WTC11 (cell line): ENCODE results near the gene AOAH. TPM values are rescaled to one million over a fixed set of nuclear protein-coding genes. Genes with fewer than 3 reads are reported as not detected.

Source experiments
- ATAC-seq: fragments of 200-7000 bp; cut with Tn5 transposase; 2 replicates; pipeline ENCODE4 v1.10.0; 2021; ENCODE audit warnings: mild to moderate bottlenecking, moderate library complexity
- CTCF ChIA-PET: fragments of 300-600 bp; sonication (Branson Sonifier 250); formaldehyde crosslinking; loops from one replicate; lab custom pipeline; 2021; ENCODE audit warnings: antibody characterized with exemption; lab: Charles Lee
- POLR2A ChIA-PET: fragments of 350-600 bp; sonication (Branson Sonifier 250); formaldehyde crosslinking; loops from one replicate; lab custom pipeline; 2021; ENCODE audit warnings: antibody characterized with exemption; lab: Charles Lee
- DNase-seq: peaks from one replicate; pipeline ENCODE4 v3.0.0; 2021; ENCODE audit warnings: low spot score
- H3K27ac Mint-ChIP-seq: 2 replicates; pipeline ENCODE4 v1.8.0; 2021; ENCODE audit warnings: mixed read lengths
- H3K27me3 Mint-ChIP-seq: 2 replicates; pipeline ENCODE4 v1.8.0; 2021; ENCODE audit warnings: low read depth, mild to moderate bottlenecking, moderate library complexity, mixed read lengths
- H3K36me3 Mint-ChIP-seq: 2 replicates; pipeline ENCODE4 v1.8.0; 2021; ENCODE audit warnings: mixed read lengths
- H3K4me1 Mint-ChIP-seq: 2 replicates; pipeline ENCODE4 v1.8.0; 2022; ENCODE audit warnings: mixed read lengths
- H3K4me3 Mint-ChIP-seq: 2 replicates; pipeline ENCODE4 v1.8.0; 2021; ENCODE audit warnings: mild to moderate bottlenecking, moderate library complexity, mixed read lengths
- H3K9me3 Mint-ChIP-seq: 2 replicates; pipeline ENCODE4 v1.8.0; 2021; ENCODE audit warnings: mixed read lengths
- ATF1 ChIP-seq: sonication (generic); formaldehyde crosslinking; IDR thresholded peaks from 2 replicates; pipeline ENCODE4 v1.8.1; 2023; ENCODE audit warnings: mild to moderate bottlenecking, moderate library complexity, missing genetic modification reagents
- EMX1 ChIP-seq: fragments of 250-450 bp; sonication (Bioruptor Pico); IDR thresholded peaks from 2 replicates; pipeline ENCODE4 v1.8.0; 2021; ENCODE audit warnings: mild to moderate bottlenecking
- ETV6 ChIP-seq: sonication (generic); formaldehyde crosslinking; IDR thresholded peaks from 2 replicates; pipeline ENCODE4 v1.8.1; 2022; ENCODE audit warnings: mild to moderate bottlenecking, missing genetic modification reagents
- FOXK1 ChIP-seq: sonication (generic); formaldehyde crosslinking; IDR thresholded peaks from 2 replicates; pipeline ENCODE4 v1.8.0; 2022; ENCODE audit warnings: mild to moderate bottlenecking, moderate library complexity, missing genetic modification reagents
- HMGA2 ChIP-seq: fragments of 250-450 bp; sonication (Bioruptor Pico); IDR thresholded peaks from 2 replicates; pipeline ENCODE4 v1.4.0; 2021; ENCODE audit warnings: mild to moderate bottlenecking, moderate library complexity
- MXD4 ChIP-seq: fragments of 250-450 bp; sonication (Bioruptor Pico); IDR thresholded peaks from 2 replicates; pipeline ENCODE4 v1.8.0; 2021; ENCODE audit warnings: mild to moderate bottlenecking, moderate library complexity, borderline replicate concordance
- NFE2L1 ChIP-seq: sonication (generic); formaldehyde crosslinking; IDR thresholded peaks from 2 replicates; pipeline ENCODE4 v1.8.1; 2023; ENCODE audit warnings: missing genetic modification reagents
- NR2C2 ChIP-seq: sonication (generic); formaldehyde crosslinking; IDR thresholded peaks from 2 replicates; pipeline ENCODE4 v1.8.0; 2022; ENCODE audit warnings: mild to moderate bottlenecking, missing genetic modification reagents
- TEAD1 ChIP-seq: sonication (generic); formaldehyde crosslinking; IDR thresholded peaks from 2 replicates; pipeline ENCODE4 v1.8.0; 2022; ENCODE audit warnings: mild to moderate bottlenecking, missing genetic modification reagents
- ZNF138 ChIP-seq: sonication (generic); formaldehyde crosslinking; conservative IDR thresholded peaks from 2 replicates; pipeline ENCODE4 v1.8.1; 2022; ENCODE audit warnings: mild to moderate bottlenecking, moderate library complexity, missing genetic modification reagents
- ZNF416 ChIP-seq: fragments of 250-450 bp; sonication (Bioruptor Pico); IDR thresholded peaks from 2 replicates; pipeline ENCODE4 v1.9.0; 2021; ENCODE audit warnings: mild to moderate bottlenecking, inconsistent platforms
- ZNF423 ChIP-seq: fragments of 250-450 bp; sonication (Bioruptor Pico); IDR thresholded peaks from 2 replicates; pipeline ENCODE4 v2.1.2; 2022; ENCODE audit warnings: mild to moderate bottlenecking, moderate library complexity
- total RNA-seq: library from RNA; stranded (reverse); gene quantifications from 3 replicates; pipeline ENCODE4 v1.2.3, GENCODE V29; 2021
- TF ChIP-seq, protein P1 (sequence below): sonication (generic); formaldehyde crosslinking; IDR thresholded peaks from 2 replicates; pipeline ENCODE4 v1.8.1; 2022; ENCODE audit warnings: mild to moderate bottlenecking, moderate library complexity, missing genetic modification reagents
- TF ChIP-seq, protein P2 (sequence below): fragments of 250-450 bp; sonication (Bioruptor Pico); IDR thresholded peaks from 2 replicates; pipeline ENCODE4 v1.9.0; 2021; ENCODE audit warnings: mild to moderate bottlenecking
- TF ChIP-seq, protein P3 (sequence below): sonication (generic); formaldehyde crosslinking; IDR thresholded peaks from 2 replicates; pipeline ENCODE4 v1.8.1; 2022; ENCODE audit warnings: mild to moderate bottlenecking, missing genetic modification reagents, moderate library complexity, borderline replicate concordance
- TF ChIP-seq, protein P4 (sequence below): sonication (generic); formaldehyde crosslinking; IDR thresholded peaks from 2 replicates; pipeline ENCODE4 v1.8.0; 2023; ENCODE audit warnings: missing genetic modification reagents, mild to moderate bottlenecking, borderline replicate concordance
- TF ChIP-seq, protein P5 (sequence below): fragments of 250-450 bp; sonication (Bioruptor Pico); IDR thresholded peaks from 2 replicates; pipeline ENCODE4 v1.9.0; 2021; ENCODE audit warnings: mild to moderate bottlenecking

The AOAH gene
- total RNA-seq, 1 experiment from 2014 or later, result 0.31 TPM

DNA sequence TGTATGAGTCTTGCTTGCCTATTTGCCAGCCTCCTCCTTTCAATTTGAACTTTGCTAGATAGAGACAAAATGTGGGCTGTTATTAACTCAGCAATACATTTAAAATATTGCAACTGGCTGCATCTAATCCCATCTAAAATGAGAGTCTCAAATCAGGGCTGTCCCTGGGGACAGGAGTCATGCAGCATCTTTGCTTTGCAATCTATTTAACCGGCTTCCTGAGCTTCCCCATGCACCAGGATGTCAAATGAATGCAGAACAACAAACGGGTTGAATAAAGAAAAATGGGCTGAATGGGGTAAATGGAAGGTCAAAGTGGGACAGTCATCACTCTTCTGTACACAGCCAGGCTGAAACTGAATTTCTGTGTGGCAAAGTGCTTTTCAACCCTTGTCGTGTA, 89.2 kb downstream of the AOAH start (continued):
- TF ChIP-seq, protein P1, sequence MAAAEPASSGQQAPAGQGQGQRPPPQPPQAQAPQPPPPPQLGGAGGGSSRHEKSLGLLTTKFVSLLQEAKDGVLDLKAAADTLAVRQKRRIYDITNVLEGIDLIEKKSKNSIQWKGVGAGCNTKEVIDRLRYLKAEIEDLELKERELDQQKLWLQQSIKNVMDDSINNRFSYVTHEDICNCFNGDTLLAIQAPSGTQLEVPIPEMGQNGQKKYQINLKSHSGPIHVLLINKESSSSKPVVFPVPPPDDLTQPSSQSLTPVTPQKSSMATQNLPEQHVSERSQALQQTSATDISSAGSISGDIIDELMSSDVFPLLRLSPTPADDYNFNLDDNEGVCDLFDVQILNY, result no peak
- TF ChIP-seq EMX1 (CRISPR knock-in tag) (no peak), ZNF138 (no peak), ZNF416 (CRISPR knock-in tag) (no peak), NR2C2 (CRISPR knock-in tag) (no peak), ATF1 (no peak)
- TF ChIP-seq, protein P2, sequence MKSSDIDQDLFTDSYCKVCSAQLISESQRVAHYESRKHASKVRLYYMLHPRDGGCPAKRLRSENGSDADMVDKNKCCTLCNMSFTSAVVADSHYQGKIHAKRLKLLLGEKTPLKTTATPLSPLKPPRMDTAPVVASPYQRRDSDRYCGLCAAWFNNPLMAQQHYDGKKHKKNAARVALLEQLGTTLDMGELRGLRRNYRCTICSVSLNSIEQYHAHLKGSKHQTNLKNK (CRISPR knock-in tag), result no peak
- TF ChIP-seq, protein P3, sequence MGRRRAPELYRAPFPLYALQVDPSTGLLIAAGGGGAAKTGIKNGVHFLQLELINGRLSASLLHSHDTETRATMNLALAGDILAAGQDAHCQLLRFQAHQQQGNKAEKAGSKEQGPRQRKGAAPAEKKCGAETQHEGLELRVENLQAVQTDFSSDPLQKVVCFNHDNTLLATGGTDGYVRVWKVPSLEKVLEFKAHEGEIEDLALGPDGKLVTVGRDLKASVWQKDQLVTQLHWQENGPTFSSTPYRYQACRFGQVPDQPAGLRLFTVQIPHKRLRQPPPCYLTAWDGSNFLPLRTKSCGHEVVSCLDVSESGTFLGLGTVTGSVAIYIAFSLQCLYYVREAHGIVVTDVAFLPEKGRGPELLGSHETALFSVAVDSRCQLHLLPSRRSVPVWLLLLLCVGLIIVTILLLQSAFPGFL, result no peak
- TF ChIP-seq, protein P4, sequence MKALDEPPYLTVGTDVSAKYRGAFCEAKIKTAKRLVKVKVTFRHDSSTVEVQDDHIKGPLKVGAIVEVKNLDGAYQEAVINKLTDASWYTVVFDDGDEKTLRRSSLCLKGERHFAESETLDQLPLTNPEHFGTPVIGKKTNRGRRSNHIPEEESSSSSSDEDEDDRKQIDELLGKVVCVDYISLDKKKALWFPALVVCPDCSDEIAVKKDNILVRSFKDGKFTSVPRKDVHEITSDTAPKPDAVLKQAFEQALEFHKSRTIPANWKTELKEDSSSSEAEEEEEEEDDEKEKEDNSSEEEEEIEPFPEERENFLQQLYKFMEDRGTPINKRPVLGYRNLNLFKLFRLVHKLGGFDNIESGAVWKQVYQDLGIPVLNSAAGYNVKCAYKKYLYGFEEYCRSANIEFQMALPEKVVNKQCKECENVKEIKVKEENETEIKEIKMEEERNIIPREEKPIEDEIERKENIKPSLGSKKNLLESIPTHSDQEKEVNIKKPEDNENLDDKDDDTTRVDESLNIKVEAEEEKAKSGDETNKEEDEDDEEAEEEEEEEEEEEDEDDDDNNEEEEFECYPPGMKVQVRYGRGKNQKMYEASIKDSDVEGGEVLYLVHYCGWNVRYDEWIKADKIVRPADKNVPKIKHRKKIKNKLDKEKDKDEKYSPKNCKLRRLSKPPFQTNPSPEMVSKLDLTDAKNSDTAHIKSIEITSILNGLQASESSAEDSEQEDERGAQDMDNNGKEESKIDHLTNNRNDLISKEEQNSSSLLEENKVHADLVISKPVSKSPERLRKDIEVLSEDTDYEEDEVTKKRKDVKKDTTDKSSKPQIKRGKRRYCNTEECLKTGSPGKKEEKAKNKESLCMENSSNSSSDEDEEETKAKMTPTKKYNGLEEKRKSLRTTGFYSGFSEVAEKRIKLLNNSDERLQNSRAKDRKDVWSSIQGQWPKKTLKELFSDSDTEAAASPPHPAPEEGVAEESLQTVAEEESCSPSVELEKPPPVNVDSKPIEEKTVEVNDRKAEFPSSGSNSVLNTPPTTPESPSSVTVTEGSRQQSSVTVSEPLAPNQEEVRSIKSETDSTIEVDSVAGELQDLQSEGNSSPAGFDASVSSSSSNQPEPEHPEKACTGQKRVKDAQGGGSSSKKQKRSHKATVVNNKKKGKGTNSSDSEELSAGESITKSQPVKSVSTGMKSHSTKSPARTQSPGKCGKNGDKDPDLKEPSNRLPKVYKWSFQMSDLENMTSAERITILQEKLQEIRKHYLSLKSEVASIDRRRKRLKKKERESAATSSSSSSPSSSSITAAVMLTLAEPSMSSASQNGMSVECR (CRISPR knock-in tag), result no peak
- TF ChIP-seq, protein P5, sequence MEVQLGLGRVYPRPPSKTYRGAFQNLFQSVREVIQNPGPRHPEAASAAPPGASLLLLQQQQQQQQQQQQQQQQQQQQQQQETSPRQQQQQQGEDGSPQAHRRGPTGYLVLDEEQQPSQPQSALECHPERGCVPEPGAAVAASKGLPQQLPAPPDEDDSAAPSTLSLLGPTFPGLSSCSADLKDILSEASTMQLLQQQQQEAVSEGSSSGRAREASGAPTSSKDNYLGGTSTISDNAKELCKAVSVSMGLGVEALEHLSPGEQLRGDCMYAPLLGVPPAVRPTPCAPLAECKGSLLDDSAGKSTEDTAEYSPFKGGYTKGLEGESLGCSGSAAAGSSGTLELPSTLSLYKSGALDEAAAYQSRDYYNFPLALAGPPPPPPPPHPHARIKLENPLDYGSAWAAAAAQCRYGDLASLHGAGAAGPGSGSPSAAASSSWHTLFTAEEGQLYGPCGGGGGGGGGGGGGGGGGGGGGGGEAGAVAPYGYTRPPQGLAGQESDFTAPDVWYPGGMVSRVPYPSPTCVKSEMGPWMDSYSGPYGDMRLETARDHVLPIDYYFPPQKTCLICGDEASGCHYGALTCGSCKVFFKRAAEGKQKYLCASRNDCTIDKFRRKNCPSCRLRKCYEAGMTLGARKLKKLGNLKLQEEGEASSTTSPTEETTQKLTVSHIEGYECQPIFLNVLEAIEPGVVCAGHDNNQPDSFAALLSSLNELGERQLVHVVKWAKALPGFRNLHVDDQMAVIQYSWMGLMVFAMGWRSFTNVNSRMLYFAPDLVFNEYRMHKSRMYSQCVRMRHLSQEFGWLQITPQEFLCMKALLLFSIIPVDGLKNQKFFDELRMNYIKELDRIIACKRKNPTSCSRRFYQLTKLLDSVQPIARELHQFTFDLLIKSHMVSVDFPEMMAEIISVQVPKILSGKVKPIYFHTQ (CRISPR knock-in tag), result no peak

DNA sequence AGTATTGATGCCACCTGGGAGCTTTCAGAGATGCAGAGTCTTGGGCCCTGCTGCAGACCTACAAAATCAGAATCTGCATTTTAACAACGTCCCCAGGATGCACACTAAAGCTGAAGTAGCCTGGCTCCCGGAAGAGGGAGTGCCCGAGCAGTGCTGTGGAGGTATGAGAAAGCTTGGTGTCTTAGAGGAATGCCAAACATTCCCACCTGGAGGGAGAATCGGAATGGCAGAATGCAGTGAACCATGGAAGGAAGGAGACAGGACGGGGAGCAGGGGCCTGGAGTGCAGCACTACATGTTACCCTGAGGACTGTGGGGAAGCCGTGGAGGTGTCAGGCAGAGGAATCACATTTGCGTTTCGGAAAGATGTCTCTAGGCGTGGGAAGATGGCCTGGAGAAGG, 90.9 kb downstream of the AOAH start:
- Mint-ChIP-seq H3K9me3 (no peaks in the 10 kb centered on the region), H3K27me3 (no peaks in the 10 kb centered on the region), H3K36me3 (no peaks in the 10 kb centered on the region), H3K27ac (peak overlapping the region; percentile 91; the same call in 1 of the 2 replicates), H3K4me3 (no peak overlapping the region)
- ATAC-seq (peak; percentile 96), DNase-seq (peak; percentile 55)
- ChIA-PET POLR2A (interaction anchor here (0.7 kb wide), 1 partner anchor 20 kb away, joined by 4 read pairs; no protein-coding TSS in a partner anchor), CTCF (interaction anchor here (0.7 to 1.5 kb wide), 3 partner anchors 23 to 252 kb away, joined by 3 to 6 read pairs (median 4); no protein-coding TSS in a partner anchor)
- no peak for TF ChIP-seq FOXK1
- TF ChIP-seq TEAD1 (CRISPR knock-in tag), result peak; percentile 89; the same call in 1 of the 2 replicates
- TF ChIP-seq MXD4 (CRISPR knock-in tag), result no peak
- TF ChIP-seq HMGA2 (CRISPR knock-in tag), result no peak
- no peak for TF ChIP-seq NR2C2 (CRISPR knock-in tag)
- TF ChIP-seq NFE2L1, result no peak
- TF ChIP-seq ZNF423, result peak; percentile 26; the same call in 1 of the 2 replicates
- 0 out of 2 replicates have a peak, but pooled peaks have one; percentile 26 for TF ChIP-seq ETV6 (CRISPR knock-in tag)
- TF ChIP-seq, all 79 proteins: peak for 3
- peaks cover 52% of the 10 kb centered on the region for H3K4me1 Mint-ChIP-seq
